Measurements from ENCODE around the gene TNRC18. TPM values are rescaled to one million over a fixed set of nuclear protein-coding genes. Genes with fewer than 3 reads are reported as not detected.

TNRC18 gene
- total and polyA plus RNA-seq, 2 experiments from 2014 or later = 3.7 to 51.8 TPM

DNA sequence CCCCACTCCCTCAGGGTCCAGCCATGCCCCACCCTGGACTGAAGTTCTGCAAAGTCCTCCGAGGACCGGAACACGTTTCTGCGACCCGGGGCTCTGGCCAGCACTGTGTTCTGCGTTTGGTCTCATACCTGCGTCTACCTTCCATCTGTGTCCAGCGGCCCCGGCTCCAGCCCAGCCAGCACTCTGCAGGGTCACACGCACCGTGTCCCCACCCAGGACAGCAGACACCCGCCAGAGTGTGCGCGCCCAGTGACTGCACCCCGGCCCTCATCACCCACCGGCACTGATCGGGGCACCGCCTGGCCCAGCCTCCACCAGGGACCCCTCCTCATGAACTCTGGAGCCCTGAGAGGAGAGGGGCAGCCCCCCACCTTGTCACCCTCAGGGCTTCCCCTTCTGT is 120.6 kb downstream of the TNRC18 start:
- H3K4me2 ChIP-seq (ENCODE audit: unreplicated experiment) = no peak overlapping the region
- no peak for TF ChIP-seq EZH2 (IDR thresholded peaks at IDR 0.05; ENCODE audit: insufficient read depth, poor library complexity, severe bottlenecking)
- no peak for TF ChIP-seq EZH2phosphoT487 (IDR thresholded peaks at IDR 0.05; ENCODE audit: insufficient read depth, low read depth)
- H3F3A ChIP-seq (ENCODE audit: insufficient read depth) = peaks cover 5% of the 10 kb centered on the region; the same call in 1 of the 2 replicates
- no peak overlapping the region for H3K4me3 ChIP-seq
- H3K4me1 ChIP-seq (ENCODE audit: insufficient read depth) = no peaks in the 10 kb centered on the region
- H3K36me3 ChIP-seq (ENCODE audit: low read depth) = no peaks in the 10 kb centered on the region
- H3K9me3 ChIP-seq (ENCODE audit: low read depth) = no peaks in the 10 kb centered on the region
- H3K27me3 ChIP-seq (replicated peaks; ENCODE audit: insufficient read depth) = no peaks in the 10 kb centered on the region
- in situ Hi-C loops (cut with MboI) = no loop called here
- H3K27ac ChIP-seq = no peak overlapping the region
- WGBS, 2 experiments (ENCODE audit: low coverage in 1 of 2, low lambda C conversion rate in 2 of 2, missing lambda C conversion rate in 2 of 2) = 77 to 84% methylated on average over 17 to 18 of the region's 18 CpGs
- DNase-seq = no peak
- no peaks in the 10 kb centered on the region for H3K9me2 ChIP-seq (ENCODE audit: insufficient read depth)
- H3K79me2 ChIP-seq (ENCODE audit: insufficient read depth) = no peaks in the 10 kb centered on the region
- no peak overlapping the region for H3K9ac ChIP-seq
- no peak overlapping the region for H2AFZ ChIP-seq
- H4K20me1 ChIP-seq (ENCODE audit: insufficient read depth) = no peaks in the 10 kb centered on the region

DNA sequence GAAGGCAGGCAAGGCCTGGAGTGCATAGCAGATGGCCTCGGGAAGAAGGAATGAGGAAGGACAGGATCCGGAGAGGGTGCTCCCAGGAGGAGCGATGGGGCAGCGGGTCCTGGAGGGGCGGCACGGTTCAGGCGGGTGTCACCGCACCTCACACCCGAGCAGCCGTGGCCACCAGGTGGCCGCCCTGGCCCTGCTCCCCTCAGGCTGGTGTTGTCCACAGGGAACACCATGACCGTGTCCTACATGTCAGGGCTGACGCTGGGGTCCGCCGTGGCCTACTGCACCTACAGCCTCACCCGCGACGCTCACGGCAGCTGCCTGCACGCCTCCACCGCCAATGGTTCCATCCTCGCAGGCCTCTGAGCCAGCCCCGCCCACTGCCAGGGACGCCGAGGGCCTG is 121.1 kb downstream of the TNRC18 start:
- 55 to 65% methylated on average over 19 to 24 of the region's 25 CpGs for WGBS, 2 experiments (ENCODE audit: low coverage in 1 of 2, low lambda C conversion rate in 2 of 2, missing lambda C conversion rate in 2 of 2)
- no peak overlapping the region for H3K27ac ChIP-seq
- no peaks in the 10 kb centered on the region for H3K9me3 ChIP-seq (ENCODE audit: low read depth)
- H4K20me1 ChIP-seq (ENCODE audit: insufficient read depth) = no peaks in the 10 kb centered on the region
- no peak overlapping the region for H3K4me2 ChIP-seq (ENCODE audit: unreplicated experiment)
- TF ChIP-seq EZH2phosphoT487 (IDR thresholded peaks at IDR 0.05; ENCODE audit: insufficient read depth, low read depth) (no peak), EZH2 (IDR thresholded peaks at IDR 0.05; ENCODE audit: insufficient read depth, poor library complexity, severe bottlenecking) (no peak)
- no peaks in the 10 kb centered on the region for H3K27me3 ChIP-seq (replicated peaks; ENCODE audit: insufficient read depth)
- no peaks in the 10 kb centered on the region for H3K36me3 ChIP-seq (ENCODE audit: low read depth)
- no peaks in the 10 kb centered on the region for H3K4me1 ChIP-seq (ENCODE audit: insufficient read depth)
- H3K79me2 ChIP-seq (ENCODE audit: insufficient read depth) = no peaks in the 10 kb centered on the region
- H3K4me3 ChIP-seq = no peak overlapping the region
- peaks cover 5% of the 10 kb centered on the region; the same call in 1 of the 2 replicates for H3F3A ChIP-seq (ENCODE audit: insufficient read depth)
- H3K9me2 ChIP-seq (ENCODE audit: insufficient read depth) = no peaks in the 10 kb centered on the region
- in situ Hi-C loops (cut with MboI) = no loop called here
- H3K9ac ChIP-seq = no peak overlapping the region
- no peak overlapping the region for H2AFZ ChIP-seq
- no peak for DNase-seq

DNA sequence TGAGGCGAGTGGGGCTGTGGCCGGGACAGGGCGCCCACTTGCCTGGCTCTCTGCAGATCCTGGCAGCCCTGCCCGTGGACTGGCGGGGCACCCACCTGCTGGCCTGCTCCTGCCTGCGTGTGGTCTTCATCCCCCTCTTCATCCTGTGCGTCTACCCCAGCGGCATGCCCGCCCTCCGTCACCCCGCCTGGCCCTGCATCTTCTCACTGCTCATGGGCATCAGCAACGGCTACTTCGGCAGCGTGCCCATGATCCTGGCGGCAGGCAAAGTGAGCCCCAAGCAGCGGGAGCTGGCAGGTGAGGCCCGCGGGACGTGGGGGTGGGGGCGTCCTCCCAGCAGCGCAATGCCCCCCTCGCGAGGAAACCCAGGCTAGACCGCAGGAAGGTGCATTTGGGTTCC is 123.3 kb downstream of the TNRC18 start:
- 73 to 77% methylated on average over 16 to 19 of the region's 24 CpGs for WGBS, 2 experiments (ENCODE audit: low coverage in 1 of 2, low lambda C conversion rate in 2 of 2, missing lambda C conversion rate in 2 of 2)
- no peak for DNase-seq
- H3K79me2 ChIP-seq (ENCODE audit: insufficient read depth) = no peaks in the 10 kb centered on the region

DNA sequence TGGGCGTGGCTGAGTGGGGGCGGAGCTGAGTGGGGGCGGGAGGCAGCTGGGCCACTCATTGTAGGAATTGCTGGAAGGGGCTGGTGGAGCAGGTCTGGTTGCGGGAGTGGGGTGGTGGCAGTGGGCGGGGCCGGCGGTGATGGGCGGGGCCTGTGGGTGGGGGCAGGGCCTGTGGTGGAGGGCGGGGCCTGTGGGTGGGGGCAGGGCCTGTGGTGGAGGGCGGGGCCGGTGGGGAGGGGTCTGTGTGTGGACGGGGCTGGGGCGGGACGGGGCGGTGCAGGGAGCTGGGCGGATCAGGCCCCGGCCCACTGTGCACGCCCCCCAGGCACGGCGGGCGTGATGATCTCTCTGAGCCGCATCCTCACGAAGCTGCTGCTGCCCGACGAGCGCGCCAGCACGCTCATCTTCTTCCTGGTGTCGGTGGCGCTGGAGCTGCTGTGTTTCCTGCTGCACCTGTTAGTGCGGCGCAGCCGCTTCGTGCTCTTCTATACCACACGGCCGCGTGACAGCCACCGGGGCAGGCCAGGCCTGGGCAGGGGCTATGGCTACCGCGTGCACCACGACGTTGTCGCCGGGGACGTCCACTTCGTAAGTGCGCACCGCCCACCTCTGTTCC is 126.9 kb downstream of the TNRC18 start:
- H3K4me3 ChIP-seq = no peak overlapping the region
- no peak overlapping the region for H3K9ac ChIP-seq
- H3K4me1 ChIP-seq (ENCODE audit: insufficient read depth) = no peaks in the 10 kb centered on the region
- TF ChIP-seq EZH2 (IDR thresholded peaks at IDR 0.05; ENCODE audit: insufficient read depth, poor library complexity, severe bottlenecking) (no peak), EZH2phosphoT487 (IDR thresholded peaks at IDR 0.05; ENCODE audit: insufficient read depth, low read depth) (no peak)
- DNase-seq = peak; percentile 29
- no peak overlapping the region for H3K27ac ChIP-seq
- H4K20me1 ChIP-seq (ENCODE audit: insufficient read depth) = no peaks in the 10 kb centered on the region
- WGBS, 2 experiments (ENCODE audit: low coverage in 1 of 2, low lambda C conversion rate in 2 of 2, missing lambda C conversion rate in 2 of 2) = 15 to 26% methylated on average over 19 to 45 of the region's 48 CpGs
- H3K4me2 ChIP-seq (ENCODE audit: unreplicated experiment) = peak overlapping the region; percentile 20
- in situ Hi-C loops (cut with MboI) = no loop called here
- no peaks in the 10 kb centered on the region for H3K9me3 ChIP-seq (ENCODE audit: low read depth)
- H2AFZ ChIP-seq = no peak overlapping the region
- H3K27me3 ChIP-seq (replicated peaks; ENCODE audit: insufficient read depth) = no peaks in the 10 kb centered on the region
- H3K79me2 ChIP-seq (ENCODE audit: insufficient read depth) = no peaks in the 10 kb centered on the region
- H3F3A ChIP-seq (ENCODE audit: insufficient read depth) = no peaks in the 10 kb centered on the region
- H3K9me2 ChIP-seq (ENCODE audit: insufficient read depth) = no peaks in the 10 kb centered on the region
- H3K36me3 ChIP-seq (ENCODE audit: low read depth) = no peaks in the 10 kb centered on the region

More for the DNA sequence above, 123.3 kb downstream of the TNRC18 start:
- H4K20me1 ChIP-seq (ENCODE audit: insufficient read depth) = no peaks in the 10 kb centered on the region
- H3F3A ChIP-seq (ENCODE audit: insufficient read depth) = peaks cover 5% of the 10 kb centered on the region; the same call in 1 of the 2 replicates
- no peaks in the 10 kb centered on the region for H3K27me3 ChIP-seq (replicated peaks; ENCODE audit: insufficient read depth)
- TF ChIP-seq EZH2phosphoT487 (IDR thresholded peaks at IDR 0.05; ENCODE audit: insufficient read depth, low read depth) = no peak
- no peak for TF ChIP-seq EZH2 (IDR thresholded peaks at IDR 0.05; ENCODE audit: insufficient read depth, poor library complexity, severe bottlenecking)
- H3K4me3 ChIP-seq = no peak overlapping the region
- H2AFZ ChIP-seq = no peak overlapping the region
- in situ Hi-C loops (cut with MboI) = no loop called here
- H3K4me1 ChIP-seq (ENCODE audit: insufficient read depth) = no peaks in the 10 kb centered on the region
- H3K9me2 ChIP-seq (ENCODE audit: insufficient read depth) = no peaks in the 10 kb centered on the region
- no peak overlapping the region for H3K27ac ChIP-seq
- no peaks in the 10 kb centered on the region for H3K9me3 ChIP-seq (ENCODE audit: low read depth)
- H3K36me3 ChIP-seq (ENCODE audit: low read depth) = no peaks in the 10 kb centered on the region
- no peak overlapping the region for H3K9ac ChIP-seq
- no peak overlapping the region for H3K4me2 ChIP-seq (ENCODE audit: unreplicated experiment)

Data from GM23248 (cell line).